Measurements from ENCODE around the gene CYGB.

The CYGB gene

DNA sequence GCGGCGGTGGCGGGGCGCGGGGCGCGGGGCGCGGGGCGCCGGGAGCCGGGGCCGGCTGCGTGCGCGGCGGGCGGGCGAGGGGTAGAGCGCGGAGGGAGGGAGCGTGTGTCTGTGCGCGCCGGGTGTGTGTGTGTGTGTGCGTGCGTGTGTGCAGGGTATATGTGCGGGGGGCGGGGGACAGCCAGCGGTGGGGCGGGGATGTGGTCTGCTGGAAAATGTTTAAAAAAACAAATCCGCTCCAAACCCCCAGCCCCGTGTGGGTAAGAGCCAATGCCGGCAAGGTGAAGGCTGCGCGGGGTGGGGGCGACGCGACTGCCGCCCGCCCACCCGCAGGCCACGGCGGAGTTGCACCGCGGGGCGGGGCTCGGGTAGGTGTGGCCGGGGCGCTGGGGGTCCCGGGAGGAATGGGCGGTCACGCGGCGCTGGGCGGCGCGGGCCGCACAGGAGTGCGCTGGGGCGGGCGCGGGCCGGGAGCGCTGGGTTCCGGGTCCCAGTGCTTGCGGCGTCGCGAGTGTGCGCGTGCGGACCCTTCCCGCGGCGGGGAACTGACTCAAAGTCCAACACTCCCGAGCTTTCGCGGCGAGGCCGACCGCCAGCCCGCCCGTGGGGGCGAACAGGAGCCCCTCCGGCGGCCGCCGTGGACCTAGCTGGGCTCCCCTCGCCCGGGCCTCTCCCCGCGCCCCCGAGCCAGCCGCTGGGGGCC, at the start of gene CYGB:
TSS of gene CYGB (minus strand) at position 132 of the 703 bp plus-strand sequence. CDS start 167 bp downstream, outside the sequence.
- DNase-seq = no peak

DNA sequence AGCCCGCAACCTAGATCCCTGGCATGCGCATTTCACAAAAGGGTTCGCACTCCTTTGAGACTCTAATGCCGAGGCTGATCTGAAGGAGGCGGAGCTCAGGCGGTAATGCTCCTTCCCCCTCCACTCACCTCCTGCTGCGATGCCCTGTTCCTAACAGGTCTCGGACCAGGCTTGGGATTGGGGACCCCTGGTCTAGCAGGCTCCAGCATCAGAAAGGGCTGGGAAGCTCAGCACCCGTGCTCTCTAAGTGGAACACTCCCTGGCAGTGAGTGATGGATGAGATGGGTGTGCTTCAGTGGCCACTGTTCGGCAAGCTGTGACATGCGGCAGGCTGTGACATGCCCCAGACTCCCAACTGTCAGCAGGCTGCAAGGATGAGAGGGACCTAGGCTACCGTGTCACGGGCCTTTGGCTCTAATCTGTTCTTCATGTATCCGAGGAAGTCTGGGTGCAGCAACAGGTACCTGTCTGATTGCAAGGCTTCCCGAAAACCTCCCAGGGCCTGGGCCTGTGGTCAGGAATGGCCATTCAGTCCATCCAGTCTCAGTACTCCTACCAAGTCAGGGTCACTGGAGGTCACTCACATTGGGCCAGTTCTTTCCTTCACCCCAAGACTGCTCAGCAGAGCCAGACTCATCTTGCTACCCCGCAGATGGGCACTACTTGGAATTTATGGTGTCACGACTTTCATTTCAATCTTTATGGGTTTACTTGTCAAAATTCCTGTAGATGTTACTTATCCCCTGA, 49.4 kb upstream of the CYGB start:
- DNase-seq = no peak

DNA sequence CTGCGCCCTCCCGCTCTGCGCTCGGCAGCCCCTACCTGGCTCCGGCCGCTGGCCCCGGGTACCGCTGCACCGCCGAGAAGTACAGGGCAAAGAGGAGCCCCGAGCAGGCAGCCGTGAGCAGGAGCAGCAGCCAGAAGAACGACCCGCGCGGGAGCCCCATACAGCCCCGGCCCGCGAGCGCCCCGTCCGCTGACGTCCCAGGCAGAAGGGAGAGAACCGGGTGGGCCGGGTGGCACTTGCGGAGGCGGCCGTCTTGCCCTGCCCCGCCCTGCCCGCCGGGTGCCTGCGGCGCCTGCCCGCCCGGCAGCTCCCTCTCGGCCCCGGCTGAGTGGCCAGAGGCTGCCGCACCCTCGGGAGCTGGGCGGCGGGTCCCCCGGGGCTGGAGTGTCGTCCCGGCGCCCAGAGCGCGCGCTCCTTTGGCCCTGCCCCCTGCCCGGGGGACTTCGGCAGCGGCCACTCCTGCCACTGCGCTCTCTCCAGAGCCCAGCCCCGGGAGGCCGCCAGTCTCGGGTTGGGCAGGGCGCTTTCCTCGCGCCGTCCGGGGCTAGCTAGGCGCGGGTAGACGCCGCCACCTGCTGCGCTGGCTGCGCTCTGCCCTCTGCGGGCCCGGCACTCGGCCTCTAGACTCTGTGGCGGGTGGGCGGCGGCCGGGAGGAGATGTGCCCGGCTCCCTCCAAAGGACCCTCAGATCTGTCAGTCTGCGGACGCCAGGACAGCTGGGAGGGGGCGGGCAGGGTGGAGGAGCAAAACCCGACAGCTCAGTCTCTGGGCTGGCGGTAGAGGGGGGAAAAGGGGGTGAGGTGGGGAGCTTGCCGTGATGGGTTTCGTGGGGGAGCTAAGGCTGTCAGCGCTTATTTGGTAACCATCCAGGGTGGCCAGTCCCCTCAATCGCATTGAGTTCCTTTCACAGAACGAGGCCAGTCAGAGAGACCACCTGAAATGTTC, 48.4 kb upstream of the CYGB start, which contains the start of gene ST6GALNAC2:
TSS of gene ST6GALNAC2 (minus strand) at position 212 of the 945 bp plus-strand sequence. CDS start at position 160, 52 bp downstream.
- peak; percentile 39 for DNase-seq

DNA sequence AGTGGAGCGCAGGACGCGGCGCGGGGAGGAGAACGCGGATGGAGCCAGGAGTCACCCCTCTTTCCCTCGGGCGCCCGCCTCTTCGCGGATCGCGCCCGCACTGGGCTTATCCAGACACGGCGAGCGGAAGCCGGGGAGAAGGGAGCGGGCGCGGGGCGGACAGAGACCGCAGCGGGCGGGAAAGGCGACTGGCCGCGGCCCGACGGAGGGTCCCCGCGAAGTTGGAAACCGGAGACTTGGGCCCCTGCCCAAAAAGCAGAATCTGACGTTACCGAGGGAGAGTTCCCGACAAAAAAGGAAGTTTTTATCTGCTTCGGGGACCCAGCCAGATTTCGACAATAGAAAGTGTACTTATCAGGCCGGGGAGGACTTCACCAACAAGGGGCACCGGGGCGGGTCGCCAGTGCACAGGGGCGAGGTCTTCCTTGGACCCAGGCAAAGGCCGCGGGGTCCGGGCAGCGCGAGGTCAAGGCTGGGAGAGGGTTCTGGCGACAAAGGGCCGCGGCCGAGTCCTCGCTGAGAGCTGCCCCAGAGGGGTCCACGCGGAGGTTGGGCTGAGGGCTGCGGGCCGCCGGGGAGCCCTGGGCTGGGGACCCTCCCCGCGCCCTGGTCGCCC, 47.6 kb upstream of the CYGB start:
- DNase-seq = no peak

DNA sequence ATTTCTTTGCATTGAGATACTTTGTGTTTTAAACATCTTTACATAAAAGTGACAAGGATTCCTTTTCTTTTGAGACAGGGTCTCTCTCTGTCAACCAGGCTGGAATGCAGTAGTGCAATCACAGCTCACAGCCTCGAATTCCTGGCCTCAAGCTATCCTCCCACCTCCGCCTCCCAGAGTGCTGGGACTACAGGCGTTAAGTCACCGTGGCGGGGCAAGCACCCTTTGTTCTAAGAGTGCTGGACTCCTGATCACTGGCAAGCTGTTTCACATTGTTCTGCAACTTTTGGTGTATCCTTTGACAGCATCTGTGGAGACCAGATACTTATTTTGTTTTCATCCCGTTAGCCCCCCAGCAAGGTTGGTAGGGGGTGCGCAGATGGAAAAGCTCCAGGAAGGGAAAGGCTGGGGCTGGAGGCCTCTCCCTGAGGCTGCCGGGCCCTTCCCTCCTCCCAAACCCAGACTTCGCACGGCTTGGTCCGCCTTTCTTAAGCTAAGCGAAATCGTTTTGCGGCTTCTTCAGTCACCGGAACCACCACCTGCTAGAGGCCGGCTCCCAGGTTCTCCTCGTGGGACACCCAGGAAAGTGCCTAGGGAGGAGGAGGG, 47.0 kb upstream of the CYGB start:
- no peak for DNase-seq

DNA sequence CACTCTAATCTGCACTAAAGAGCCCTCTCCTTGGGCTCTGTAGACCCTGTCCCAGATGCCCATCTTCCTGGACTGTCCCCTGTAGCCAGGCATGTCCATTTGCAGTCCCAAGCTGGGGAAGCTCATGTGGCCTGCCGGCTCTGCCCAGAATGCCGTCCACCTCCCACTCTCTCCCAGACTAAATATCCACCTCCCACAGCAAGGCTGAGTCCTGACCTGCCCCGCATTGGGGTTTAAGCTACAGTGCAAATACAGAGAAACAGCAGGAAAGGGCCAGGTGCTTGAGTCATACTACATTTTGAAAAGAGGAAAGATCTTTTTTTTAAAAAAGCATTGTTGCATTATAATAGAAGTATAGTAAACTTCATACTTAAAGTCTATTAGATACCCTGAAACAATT, 45.2 kb upstream of the CYGB start:
- no peak for DNase-seq

DNA sequence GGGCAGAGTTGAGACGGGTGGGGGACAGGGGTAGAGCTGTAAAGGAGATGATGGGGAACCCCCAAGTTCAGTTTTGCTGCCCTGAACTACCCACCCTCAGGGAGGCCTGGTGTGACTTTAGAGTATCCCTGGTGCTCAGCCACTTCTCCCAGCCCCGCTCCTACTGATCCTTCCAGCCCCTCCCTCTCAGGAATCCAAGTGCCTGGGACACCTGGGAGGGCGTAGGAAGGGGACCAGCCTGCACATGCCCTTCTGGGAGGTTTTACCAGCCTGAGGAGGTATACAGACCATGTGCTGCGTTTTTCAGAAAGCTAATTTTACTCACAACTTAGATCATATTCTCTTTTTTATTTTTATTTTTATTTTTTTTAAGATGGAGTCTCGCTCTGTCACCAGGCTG, 44.0 kb upstream of the CYGB start:
- no peak for DNase-seq

DNA sequence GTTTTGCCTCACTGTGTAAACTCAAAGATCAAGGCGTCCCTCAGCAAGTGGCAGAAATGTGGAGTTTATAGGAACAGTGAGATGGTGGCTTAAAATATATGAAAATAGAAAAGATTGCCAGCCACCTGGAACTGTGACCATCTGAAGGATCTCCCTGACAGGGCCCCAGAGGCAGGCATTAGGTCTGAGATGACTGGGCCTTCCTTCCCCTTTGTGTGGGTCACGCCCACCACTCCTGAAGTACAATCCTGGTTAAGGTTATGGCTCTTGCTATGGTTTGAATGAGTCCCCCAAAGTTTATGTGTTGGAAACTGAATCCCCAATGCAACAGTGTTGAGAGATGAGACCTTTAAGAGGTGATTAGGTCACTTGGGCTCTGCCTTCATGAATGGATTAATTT, 41.8 kb upstream of the CYGB start:
- no peak for DNase-seq

DNA sequence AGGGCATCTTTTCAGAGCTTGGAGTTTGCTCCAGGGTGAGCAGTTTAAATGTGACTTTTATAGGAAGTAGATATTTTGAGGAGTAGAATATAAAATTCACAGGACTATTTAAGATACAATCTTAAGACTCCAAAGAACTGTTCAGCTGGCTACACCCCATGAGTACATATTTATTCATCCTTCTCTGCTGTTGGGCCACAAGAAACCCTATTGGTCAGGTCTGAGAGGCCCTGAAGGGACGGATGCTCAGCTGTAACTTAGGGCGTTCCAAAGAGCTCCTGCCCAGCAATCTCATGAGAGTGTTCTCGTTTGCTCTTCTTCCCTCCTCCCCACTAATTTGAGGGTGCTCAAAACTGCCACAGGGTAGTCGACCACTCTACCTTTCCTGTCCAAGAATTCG, 40.9 kb upstream of the CYGB start:
- DNase-seq = no peak

DNA sequence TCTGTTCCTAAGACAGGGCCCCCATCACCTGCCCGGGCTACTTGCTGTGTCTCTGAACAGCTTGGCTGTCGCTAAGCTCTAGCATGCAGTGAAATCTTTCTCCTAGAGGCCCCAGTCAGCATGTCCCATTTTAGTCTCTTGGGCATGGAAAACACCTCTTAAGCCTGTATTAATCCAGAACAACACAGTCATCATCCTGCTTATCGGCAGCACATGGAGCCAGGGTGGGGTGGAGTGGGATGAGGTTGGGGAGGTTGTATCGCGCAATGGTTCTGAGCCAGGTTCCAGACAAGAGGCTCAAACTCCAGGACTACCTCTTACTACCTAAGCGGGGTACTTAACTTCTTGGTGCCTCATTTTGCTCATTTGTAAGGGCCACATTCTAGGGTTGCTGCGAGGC, 40.4 kb upstream of the CYGB start:
- no peak for DNase-seq

DNA sequence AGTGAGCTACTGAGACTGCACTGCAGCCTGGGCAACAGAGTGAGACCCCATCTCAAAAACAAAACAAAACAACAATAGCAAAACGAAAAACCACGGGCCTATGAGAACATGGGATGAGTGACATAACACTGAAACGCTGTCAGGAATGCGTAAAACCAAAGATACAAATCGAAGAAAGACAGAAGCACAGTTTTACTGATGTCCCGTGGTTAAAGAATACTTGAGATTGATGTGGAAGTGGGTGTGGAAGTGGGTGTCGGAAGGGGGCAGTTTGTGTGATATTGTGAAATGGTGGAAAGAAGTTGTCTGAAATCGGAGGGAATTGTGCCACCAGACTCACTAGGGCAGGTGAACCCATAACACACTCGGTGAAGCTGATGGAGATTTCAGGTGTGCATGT, 38.7 kb upstream of the CYGB start:
- no peak for DNase-seq

DNA sequence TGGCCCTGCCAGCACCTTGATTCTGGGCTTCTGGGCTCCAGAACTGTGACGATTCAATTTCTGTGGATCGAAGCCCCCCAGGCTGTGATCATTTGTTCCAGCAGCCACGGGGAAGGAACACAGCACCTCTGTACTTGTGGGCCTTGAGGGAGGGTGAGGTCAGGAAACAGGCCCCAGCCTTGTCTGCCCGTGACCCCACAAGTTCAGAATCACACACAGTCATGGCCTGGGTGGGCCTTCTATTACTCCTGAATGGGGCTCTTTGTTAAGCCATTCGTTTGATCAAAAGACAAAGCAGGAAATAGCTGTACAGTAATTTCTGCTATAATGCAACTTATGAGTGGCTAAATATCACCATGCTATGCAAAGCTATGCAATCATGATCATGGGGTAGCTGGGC, 38.1 kb upstream of the CYGB start:
- DNase-seq = no peak

DNA sequence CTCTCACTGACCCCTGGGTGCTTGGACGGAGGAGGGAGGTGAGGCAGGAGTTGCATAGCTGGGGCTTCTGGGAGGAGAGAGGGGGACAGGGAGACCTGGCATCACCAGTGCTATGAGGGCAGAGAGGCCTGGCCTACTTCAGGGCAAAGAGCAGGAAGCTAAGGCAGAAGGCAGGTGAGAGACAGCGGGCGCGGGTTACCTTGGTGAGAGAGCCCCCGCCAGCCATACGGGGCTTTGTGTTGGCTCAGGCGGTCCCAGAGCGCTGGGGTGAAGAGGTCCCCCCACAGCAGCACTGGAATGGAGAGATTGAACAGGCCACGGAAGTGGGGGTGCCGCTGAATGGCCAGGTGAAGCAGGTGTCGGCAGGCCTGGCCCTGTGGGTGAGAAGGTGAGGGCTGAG, 36.7 kb upstream of the CYGB start:
- DNase-seq = no peak

DNA sequence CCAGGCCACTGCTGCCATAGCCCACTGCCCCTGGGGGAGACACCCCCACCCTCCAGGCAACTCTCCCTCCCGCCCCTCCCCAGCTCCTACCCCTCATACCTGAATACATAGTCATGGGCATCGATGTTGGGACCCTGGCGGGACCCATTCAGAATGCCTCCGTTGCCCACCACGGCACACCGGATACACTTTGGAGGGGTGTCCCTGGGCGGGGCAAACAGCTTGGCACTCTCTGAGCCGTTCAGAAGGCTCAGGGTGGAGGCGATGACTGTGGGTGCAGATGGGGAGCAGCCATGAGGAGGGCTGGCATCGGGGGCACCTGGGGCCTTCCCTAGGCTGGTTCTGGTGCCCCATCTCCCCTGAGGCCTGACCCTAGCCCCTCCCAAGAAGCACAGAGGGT, 35.6 kb upstream of the CYGB start:
- no peak for DNase-seq

DNA sequence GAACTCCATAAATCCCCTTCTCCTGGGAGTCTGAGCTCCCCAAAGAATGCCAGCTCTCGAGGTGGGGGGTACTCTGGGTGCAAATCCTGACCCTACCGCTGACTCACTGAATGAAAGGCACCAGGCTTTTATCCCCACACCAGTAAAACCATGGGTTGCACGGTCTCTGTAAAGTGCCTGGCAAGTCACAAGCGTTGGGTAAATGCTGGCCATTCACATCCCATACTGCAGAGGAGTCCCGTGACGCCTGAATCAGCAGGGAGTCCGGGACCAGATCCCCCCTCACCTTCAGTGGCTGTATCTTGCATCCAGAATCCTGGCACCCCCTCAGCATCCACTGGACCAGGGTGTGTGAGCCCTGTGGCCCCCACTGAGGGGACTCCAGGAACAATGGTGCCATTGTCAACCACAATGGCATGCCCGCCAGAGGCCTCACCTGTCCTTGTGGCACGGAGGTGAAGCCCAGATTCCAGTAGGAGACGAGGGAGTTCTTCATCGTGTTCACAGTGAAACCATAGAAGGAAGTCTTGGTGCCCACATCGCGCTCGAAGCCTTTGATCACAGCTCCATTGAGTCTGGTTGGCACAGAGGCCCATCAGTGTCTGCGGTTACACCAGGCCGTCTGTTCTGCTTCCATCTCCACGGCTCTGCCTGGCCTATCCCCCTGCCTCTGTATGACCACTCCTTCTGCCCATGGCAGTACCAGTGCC, 34.8 kb upstream of the CYGB start:
- no peak for DNase-seq

DNA sequence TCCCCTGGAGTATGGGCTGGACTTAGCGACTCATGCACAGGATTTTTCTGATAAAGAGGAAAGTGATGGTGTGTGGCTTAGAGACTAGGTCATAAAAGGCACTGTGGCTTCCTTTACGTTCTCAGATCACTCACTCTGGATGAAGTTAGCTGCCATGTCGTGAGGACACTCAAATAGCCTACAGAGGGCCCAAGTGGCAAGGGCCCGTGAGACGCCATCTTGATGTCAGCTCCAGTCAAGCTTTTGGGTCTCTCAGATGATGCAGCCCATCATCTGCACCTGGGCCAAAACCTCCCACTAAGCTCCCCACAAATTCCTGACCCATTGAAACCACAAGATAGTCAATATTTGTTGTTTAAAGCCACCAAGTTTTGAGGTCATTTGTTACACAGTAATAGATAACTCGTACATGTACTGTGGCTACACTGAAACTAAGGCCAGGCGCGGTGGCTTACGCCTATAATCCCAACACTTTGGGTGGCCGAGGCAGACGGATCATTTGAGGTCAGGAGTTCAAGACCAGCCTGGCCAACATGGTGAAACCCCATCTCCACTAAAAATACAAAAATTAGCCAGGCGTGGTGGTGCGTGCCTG, 33.5 kb upstream of the CYGB start:
- DNase-seq = no peak

DNA sequence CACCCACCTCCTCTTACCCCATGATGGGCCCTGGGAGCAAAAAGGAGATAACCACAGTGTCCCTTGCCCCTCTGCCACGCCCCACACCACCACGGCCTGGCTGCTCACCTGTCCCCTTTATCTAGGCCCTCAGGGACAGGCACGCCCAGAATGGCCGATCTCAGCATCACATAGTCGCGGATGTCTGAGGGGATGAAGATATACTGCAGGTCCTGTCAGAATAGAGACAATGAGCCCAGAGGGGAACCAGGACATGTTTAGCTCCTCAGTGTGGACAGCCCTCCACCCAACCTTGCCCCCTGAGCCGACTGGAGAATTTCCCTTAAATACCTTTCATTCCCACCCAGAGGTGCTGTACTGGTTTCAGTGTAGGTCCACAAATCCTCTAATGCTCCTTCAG, 32.9 kb upstream of the CYGB start:
- no peak for DNase-seq

DNA sequence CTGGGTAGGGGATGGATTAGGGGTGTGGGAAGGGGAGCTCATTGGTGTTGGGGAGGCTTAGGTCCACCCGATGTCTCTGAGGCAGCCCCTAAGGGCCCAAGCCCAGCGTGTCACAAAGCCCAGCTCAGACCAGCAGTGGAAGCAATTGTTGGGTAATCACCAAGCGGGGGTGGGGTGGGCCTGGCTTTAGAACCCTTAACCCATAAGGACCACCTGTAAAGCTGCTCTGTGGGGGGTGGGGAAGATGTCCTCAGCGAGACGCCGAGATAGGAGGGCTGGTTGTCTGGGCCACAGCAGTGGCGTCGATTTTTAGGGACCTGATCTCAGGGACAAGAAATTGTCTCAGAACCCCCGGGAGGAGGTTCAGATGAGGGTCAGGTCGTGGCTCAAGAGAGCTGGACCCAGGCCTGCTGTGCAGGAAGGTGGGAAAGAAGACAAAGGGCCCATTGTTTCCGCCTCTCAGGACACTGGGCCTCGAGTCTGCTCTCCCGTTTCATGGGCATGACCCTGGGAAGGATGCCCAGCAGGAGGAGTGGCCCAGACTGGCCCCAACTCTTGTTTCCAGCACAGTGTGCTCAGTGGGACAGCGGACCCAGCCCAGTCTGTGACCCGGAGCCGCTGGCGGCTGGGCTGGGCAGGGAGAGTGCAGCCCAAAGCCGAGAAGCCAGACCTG, 32.2 kb upstream of the CYGB start:
- DNase-seq = no peak

DNA sequence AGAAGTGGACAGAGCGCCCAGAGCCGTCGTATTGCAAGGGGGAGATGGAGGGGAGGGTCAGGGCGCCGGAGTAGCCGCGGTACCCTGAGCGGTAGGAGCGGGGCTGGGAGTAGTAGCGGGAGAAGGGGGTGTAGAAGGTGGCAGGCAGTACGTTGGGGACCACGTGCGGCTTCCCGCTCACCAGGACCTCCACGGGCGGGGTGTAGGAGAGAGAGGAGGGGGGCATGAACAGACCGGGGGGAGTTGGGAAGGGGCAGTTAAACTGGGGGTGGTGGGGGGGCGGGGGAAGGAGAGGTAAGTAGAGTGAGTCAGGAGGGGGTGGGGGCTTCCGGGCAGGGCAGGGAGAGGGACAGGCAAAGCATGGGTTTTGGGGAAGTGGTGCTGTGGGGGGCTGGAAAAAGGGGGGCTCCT, 31.3 kb upstream of the CYGB start:
- DNase-seq = no peak

DNA sequence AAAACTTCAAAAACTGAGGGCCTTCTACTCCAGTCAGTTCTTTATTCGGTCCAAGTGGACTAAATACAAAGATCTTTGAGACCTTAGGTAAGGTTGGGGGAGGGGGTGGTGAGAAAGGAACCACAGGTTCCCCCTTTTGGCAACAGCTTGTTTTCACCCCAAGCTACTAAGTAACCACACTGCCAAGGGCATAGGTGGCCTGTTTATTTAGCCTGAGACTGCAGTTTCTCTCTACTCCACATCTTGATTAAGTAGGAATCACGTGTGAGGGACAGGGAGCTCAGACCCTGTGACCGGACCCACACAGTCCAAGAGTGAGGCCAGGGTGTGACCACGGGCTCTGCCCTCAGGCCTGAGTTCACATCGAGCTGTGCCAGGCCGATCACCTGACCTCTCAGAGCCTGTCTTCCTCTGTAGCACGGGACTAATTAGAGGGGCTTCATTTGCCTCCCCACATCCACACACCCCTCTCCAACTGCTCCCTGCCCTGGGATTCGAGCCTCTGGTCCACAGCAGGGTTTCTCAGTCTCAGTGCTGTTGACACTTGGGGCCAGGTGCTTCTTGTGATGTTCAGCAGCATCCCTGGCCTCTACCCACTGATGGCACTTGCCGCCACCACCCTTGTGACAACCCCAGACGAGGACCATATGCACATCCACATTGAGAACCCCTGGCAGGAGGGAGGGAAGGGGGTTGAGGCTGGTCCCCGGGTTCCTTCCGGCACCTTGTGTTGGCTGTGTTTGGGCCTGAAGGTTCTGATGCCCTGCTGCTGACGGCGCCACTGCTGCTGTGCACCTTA, 30.3 kb upstream of the CYGB start:
- no peak for DNase-seq
